HepG2 (cell line): ENCODE measurements around the gene UPK1A. TPM values are rescaled to one million over a fixed set of nuclear protein-coding genes. Genes with fewer than 3 reads are reported as not detected.

Source experiments
- CBX1 ChIP-seq: IDR thresholded peaks from one replicate; pipeline ENCODE4 v1.6.1; 2016; ENCODE audit warnings: antibody characterized with exemption, low read depth
- CEBPB ChIP-seq: IDR thresholded peaks from 2 replicates; pipeline ENCODE4 v1.6.1; 2011; ENCODE audit warnings: low read depth, low read length, improper control_type of control experiment, borderline replicate concordance
- GFI1 ChIP-seq: sonication (generic); formaldehyde crosslinking; IDR thresholded peaks from 2 replicates; pipeline ENCODE4 v1.5.0; 2020; ENCODE audit warnings: missing genetic modification reagents, mild to moderate bottlenecking, borderline replicate concordance
- PHF8 ChIP-seq: sonication (generic); formaldehyde crosslinking; IDR thresholded peaks from 2 replicates; pipeline ENCODE4 v1.5.0; 2020; ENCODE audit warnings: missing genetic modification reagents
- SNAI1 ChIP-seq: sonication (generic); formaldehyde crosslinking; IDR thresholded peaks from 2 replicates; pipeline ENCODE4 v1.5.0; 2020; ENCODE audit warnings: mild to moderate bottlenecking, missing genetic modification reagents, borderline replicate concordance
- SRSF4 ChIP-seq: fragments of 200-400 bp; formaldehyde crosslinking; IDR thresholded peaks from one replicate; pipeline ENCODE4 v1.6.1; 2018; ENCODE audit warnings: mild to moderate bottlenecking, low read depth, low read length, moderate library complexity; ENCODE audit not compliant: poor library complexity, severe bottlenecking
- TFDP1 ChIP-seq: IDR thresholded peaks from 2 replicates; pipeline ENCODE4 v1.6.1; 2016; ENCODE audit warnings: missing compliant biosample characterization, missing genetic modification reagents, borderline replicate concordance
- ZHX2 ChIP-seq, 2 experiments: sonication (generic) in 1 of 2; formaldehyde crosslinking in 1 of 2; IDR thresholded peaks; 2 replicates each; pipeline versions ENCODE4 v1.6.1 to v1.9.0; 2014 to 2022; ENCODE audit warnings: antibody characterized with exemption in 1 of 2, borderline replicate concordance in 1 of 2, inconsistent platforms in 1 of 2, low read depth in 1 of 2, missing genetic modification reagents in 1 of 2
- ZNF451 ChIP-seq: sonication (generic); formaldehyde crosslinking; IDR thresholded peaks from 2 replicates; pipeline ENCODE4 v1.5.0; 2020; ENCODE audit warnings: mild to moderate bottlenecking, missing genetic modification reagents
- ZNF784 ChIP-seq: sonication (generic); formaldehyde crosslinking; IDR thresholded peaks from 2 replicates; pipeline ENCODE4 v1.5.1; 2020; ENCODE audit warnings: missing genetic modification reagents, mild to moderate bottlenecking, borderline replicate concordance
- polyA plus RNA-seq, 8 experiments: library from polyadenylated mRNA; depleted of rRNA in 3 of 8; stranded (reverse) in 7 of 8; unstranded in 1 of 8; fragments of >200 nt; fragmentation: Illumina TruSeq in 4 of 8; extraction: Trizol in 4 of 8; gene quantifications; 2 replicates each; pipeline versions ENCODE4 v1.2.1 to v1.2.3, GENCODE V29; 2011 to 2016; ENCODE audit warnings: low read depth in 4 of 8, missing spikeins in 1 of 8, mixed read lengths in 1 of 8; ENCODE audit not compliant: insufficient read depth in 1 of 8
- total RNA-seq, 5 experiments: library from RNA; depleted of rRNA; stranded (reverse); fragments of >200 nt; fragmentation: Illumina TruSeq; extraction: Trizol; gene quantifications; 2 replicates each; pipeline ENCODE4 v1.2.3, GENCODE V29; 2016; ENCODE audit warnings: low read depth in 1 of 5
- TF ChIP-seq, protein P1 (sequence below): sonication (generic); formaldehyde crosslinking; IDR thresholded peaks from 2 replicates; pipeline ENCODE4 v1.5.1; 2020; ENCODE audit warnings: mild to moderate bottlenecking, moderate library complexity, missing genetic modification reagents
- TF ChIP-seq, protein P2 (sequence below): sonication (generic); formaldehyde crosslinking; IDR thresholded peaks from 2 replicates; pipeline ENCODE4 v1.4.0; 2020; ENCODE audit warnings: missing genetic modification reagents
- TF ChIP-seq, protein P3 (sequence below): IDR thresholded peaks from 2 replicates; pipeline ENCODE4 v1.6.1; 2016; ENCODE audit warnings: missing biosample characterization, missing genetic modification reagents, low read depth

UPK1A gene
- total and polyA plus RNA-seq, 2 of the 13 experiments (the other 11 are each of a cell fraction or from before 2014, with no cell fraction given) = 2.9 TPM; not detected in 1

DNA sequence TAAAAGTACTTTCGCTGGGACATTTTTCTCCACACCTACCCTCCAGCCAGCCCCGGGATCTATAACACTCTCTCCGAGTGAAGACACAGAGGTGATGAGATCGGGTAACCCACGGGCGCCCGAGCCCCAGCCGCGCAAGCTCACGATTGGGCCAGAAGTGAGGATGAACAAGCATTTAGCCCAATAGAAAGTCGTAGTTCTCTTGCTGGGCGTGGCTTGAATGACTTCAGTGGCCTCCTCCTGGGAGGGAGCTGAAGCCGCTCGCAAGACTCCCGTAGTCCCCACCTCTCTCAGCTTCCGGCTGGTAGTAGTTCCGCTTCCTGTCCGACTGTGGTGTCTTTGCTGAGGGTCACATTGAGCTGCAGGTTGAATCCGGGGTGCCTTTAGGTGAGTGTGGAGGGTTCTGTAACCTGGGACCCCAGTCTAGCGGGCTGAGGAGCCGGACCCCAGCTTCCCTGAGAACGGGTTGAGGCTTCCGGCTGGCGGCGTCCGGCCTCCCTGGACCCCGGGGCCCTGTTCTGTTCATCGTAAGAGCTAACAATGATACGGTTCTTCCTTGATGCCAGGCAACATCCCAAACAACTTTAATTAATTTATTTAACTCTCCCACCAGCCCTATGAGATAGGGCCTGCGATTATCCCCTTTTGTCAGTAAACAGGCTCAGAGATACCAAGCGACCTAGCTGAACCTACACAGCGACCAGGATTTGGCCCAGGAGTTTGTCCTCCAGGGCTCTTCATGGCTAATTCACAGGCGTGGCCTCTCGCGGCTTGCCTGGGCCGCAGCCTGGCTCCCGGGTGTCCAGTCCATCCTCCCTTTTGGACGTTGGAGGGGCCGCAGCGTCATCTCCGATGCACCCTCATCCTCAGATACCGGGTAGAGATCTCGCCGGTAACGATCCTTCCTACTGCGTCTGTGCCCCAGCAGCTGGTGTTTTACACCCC is 18.0 kb upstream of the UPK1A start, which contains the start of gene COX6B1 (continued):
- TF ChIP-seq ZHX2 (IDR thresholded peaks at IDR 0.05; ENCODE audit: low read depth) = no peak
- no peak for TF ChIP-seq ZHX2 (CRISPR knock-in tag; IDR thresholded peaks at IDR 0.05; ENCODE audit: borderline replicate concordance)
- TF ChIP-seq SNAI1 = no peak
- TF ChIP-seq SRSF4 = no peak
- TF ChIP-seq, protein P1, sequence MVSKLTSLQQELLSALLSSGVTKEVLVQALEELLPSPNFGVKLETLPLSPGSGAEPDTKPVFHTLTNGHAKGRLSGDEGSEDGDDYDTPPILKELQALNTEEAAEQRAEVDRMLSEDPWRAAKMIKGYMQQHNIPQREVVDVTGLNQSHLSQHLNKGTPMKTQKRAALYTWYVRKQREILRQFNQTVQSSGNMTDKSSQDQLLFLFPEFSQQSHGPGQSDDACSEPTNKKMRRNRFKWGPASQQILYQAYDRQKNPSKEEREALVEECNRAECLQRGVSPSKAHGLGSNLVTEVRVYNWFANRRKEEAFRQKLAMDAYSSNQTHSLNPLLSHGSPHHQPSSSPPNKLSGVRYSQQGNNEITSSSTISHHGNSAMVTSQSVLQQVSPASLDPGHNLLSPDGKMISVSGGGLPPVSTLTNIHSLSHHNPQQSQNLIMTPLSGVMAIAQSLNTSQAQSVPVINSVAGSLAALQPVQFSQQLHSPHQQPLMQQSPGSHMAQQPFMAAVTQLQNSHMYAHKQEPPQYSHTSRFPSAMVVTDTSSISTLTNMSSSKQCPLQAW (CRISPR knock-in tag) = peak; percentile 14; the same call in 1 of the 2 replicates
- no peak for TF ChIP-seq GFI1 (CRISPR knock-in tag)
- TF ChIP-seq, protein P2, sequence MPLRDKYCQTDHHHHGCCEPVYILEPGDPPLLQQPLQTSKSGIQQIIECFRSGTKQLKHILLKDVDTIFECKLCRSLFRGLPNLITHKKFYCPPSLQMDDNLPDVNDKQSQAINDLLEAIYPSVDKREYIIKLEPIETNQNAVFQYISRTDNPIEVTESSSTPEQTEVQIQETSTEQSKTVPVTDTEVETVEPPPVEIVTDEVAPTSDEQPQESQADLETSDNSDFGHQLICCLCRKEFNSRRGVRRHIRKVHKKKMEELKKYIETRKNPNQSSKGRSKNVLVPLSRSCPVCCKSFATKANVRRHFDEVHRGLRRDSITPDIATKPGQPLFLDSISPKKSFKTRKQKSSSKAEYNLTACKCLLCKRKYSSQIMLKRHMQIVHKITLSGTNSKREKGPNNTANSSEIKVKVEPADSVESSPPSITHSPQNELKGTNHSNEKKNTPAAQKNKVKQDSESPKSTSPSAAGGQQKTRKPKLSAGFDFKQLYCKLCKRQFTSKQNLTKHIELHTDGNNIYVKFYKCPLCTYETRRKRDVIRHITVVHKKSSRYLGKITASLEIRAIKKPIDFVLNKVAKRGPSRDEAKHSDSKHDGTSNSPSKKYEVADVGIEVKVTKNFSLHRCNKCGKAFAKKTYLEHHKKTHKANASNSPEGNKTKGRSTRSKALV (CRISPR knock-in tag) = peak; percentile 39; the same call in 1 of the 2 replicates
- TF ChIP-seq TFDP1 (CRISPR knock-in tag) = 0 out of 2 replicates have a peak, but pooled peaks have one; percentile 13
- no peak for TF ChIP-seq ZNF784 (CRISPR knock-in tag)
- TF ChIP-seq, protein P3, sequence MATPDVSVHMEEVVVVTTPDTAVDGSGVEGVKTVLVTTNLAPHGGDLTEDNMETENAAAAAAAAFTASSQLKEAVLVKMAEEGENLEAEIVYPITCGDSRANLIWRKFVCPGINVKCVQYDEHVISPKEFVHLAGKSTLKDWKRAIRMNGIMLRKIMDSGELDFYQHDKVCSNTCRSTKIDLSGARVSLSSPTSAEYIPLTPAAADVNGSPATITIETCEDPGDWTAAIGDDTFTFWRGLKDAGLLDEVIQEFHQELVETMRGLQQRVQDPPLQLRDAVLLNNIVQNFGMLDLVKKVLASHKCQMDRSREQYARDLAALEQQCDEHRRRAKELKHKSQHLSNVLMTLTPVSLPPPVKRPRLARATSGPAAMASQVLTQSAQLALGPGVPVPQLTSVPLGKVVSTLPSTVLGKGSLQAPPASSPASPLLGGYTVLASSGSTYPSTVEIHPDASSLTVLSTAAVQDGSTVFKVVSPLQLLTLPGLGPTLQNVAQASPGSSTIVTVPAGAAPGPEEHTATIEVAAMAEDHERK = no peak
- TF ChIP-seq PHF8 = peak; percentile 83
- peak; percentile 27 for TF ChIP-seq CBX1
- TF ChIP-seq CEBPB = no peak
- no peak for TF ChIP-seq ZNF451 (CRISPR knock-in tag)
